ENCODE results near the gene TMEM240. TPM values are rescaled to one million over a fixed set of nuclear protein-coding genes. Genes with fewer than 3 reads are reported as not detected.

TMEM240 gene
- total and polyA plus RNA-seq, 9 of the 15 experiments (the other 6 are each of a cell fraction or from before 2014, with no cell fraction given) = 0.24 to 2.0 (median 0.69) TPM; not detected in 5

DNA sequence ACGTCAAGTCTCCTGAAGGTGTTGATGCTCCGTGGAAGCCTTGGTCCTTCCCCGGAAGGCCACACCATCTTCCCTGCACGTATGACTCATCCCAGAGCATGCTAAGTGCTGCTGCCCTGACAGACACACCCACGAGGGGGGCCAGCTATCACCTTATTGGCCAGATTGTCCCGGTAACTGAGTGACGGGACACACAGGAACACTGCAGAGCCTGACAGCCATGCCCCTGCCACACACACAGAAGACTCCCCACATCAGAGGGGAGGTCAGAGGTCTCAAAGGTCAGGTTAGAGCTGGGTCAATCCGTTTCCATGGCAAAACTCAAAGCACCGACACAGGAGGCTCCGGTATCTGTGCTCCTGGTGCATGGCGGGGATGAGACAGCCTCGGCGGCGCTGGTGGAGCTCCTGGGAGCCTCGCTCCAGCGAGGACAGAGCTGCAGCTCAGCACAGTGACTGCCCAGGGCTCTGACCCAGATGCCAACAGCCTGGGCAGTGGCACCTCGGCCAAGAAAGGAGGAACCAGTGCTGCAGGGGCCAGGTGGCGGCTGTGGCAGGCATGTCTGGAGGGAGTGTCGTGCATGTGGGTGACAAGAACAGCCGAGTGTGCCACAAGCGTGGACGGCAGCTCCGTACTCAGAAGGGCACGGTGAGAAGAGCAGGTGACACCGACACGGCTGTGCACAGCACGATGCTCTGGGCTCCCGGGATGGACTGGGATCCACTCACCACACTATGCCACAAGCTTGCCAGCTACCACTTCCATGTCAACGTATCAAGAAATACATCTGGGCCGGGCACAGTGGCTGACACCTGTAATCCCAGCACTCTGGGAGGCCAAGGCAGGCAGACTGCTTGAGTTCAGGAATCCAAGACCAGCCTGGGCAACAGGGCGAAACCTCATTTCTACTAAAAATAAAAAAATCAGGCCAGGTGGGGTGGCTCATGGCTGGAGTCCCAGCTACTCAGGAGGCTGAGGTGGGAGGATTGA lies 14.8 kb upstream of the TMEM240 start:
- H3K9me3 ChIP-seq (replicated peaks; ENCODE audit: control insufficient read depth, insufficient read depth, low read depth, low read length) = no peaks in the 10 kb centered on the region; the same call in 1 of the 2 replicates
- H3K9ac ChIP-seq (ENCODE audit: insufficient read depth in 1 of 2, low read depth in 2 of 2, low read length in 2 of 2) = peak overlapping the region in 1 of 2 experiments; percentile 46; a peak in 1 of 4 replicates
- FAIRE-seq = peak; percentile 85
- POLR2A ChIA-PET = interaction anchor here (0.5 to 5.0 kb wide), 7 partner anchors 10 to 21 kb away, joined by 3 to 36 read pairs (median 4); no protein-coding TSS in a partner anchor
- no peak overlapping the region for H3K27ac ChIP-seq (ENCODE audit: extremely low read depth, low read depth, low read length)
- H3K4me2 ChIP-seq (ENCODE audit: insufficient read depth, low read length) = no peak overlapping the region
- peaks cover 53% of the 10 kb centered on the region for H3K79me2 ChIP-seq (ENCODE audit: control insufficient read depth, insufficient read depth, low read length)
- peaks cover 62% of the 10 kb centered on the region; the same call in 2 of the 3 replicates for H3K36me3 ChIP-seq (ENCODE audit: control insufficient read depth, insufficient read depth, low read length)
- H2AFZ ChIP-seq (ENCODE audit: low read depth, low read length) = no peak overlapping the region
- no peaks in the 10 kb centered on the region for H3K27me3 ChIP-seq (ENCODE audit: control insufficient read depth in 2 of 2, insufficient read depth in 2 of 2, low read length in 2 of 2)
- 71% methylated on average over 27 of the region's 31 CpGs for WGBS (ENCODE audit: insufficient coverage, low coverage, missing lambda C conversion rate)
- BruUV-seq (replicated peaks) = no TSS peak
- H4K20me1 ChIP-seq (replicated peaks; ENCODE audit: control insufficient read depth, insufficient read depth, low read length) = peaks cover 30% of the 10 kb centered on the region; the same call in 1 of the 2 replicates
- CTCF ChIA-PET (ENCODE audit: low intra/inter-chr PET ratio) = no interaction called here
- no peak overlapping the region for H3K4me3 ChIP-seq
- ATAC-seq = peak; percentile 67
- DNase-seq (ENCODE audit: extremely low read depth in 1 of 4, low spot score in 3 of 4) = peak; percentile 48 to 78 (median 66)
- peaks cover 10% of the 10 kb centered on the region for H3K9me1 ChIP-seq (ENCODE audit: control insufficient read depth, insufficient read depth, low read length)
- H3K4me1 ChIP-seq (replicated peaks in 1 of 2; ENCODE audit: control insufficient read depth in 2 of 2, insufficient read depth in 2 of 2, low read length in 2 of 2) = peaks cover 0 to 38% of the 10 kb centered on the region in 2 experiments; a peak in 3 of 5 replicates
- intact Hi-C loops (cut with micrococcal nuclease) (no loop called here), in situ Hi-C loops (cut with MboI) (no loop called here)
- TF ChIP-seq ILF3 (IDR thresholded peaks at IDR 0.05; ENCODE audit: borderline replicate concordance) = no peak
- TF ChIP-seq, protein P1, sequence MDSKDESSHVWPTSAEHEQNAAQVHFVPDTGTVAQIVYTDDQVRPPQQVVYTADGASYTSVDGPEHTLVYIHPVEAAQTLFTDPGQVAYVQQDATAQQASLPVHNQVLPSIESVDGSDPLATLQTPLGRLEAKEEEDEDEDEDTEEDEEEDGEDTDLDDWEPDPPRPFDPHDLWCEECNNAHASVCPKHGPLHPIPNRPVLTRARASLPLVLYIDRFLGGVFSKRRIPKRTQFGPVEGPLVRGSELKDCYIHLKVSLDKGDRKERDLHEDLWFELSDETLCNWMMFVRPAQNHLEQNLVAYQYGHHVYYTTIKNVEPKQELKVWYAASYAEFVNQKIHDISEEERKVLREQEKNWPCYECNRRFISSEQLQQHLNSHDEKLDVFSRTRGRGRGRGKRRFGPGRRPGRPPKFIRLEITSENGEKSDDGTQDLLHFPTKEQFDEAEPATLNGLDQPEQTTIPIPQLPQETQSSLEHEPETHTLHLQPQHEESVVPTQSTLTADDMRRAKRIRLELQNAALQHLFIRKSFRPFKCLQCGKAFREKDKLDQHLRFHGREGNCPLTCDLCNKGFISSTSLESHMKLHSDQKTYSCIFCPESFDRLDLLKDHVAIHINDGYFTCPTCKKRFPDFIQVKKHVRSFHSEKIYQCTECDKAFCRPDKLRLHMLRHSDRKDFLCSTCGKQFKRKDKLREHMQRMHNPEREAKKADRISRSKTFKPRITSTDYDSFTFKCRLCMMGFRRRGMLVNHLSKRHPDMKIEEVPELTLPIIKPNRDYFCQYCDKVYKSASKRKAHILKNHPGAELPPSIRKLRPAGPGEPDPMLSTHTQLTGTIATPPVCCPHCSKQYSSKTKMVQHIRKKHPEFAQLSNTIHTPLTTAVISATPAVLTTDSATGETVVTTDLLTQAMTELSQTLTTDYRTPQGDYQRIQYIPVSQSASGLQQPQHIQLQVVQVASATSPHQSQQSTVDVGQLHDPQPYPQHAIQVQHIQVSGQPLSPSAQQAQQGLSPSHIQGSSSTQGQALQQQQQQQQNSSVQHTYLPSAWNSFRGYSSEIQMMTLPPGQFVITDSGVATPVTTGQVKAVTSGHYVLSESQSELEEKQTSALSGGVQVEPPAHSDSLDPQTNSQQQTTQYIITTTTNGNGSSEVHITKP (IDR thresholded peaks at IDR 0.05; ENCODE audit: partially characterized antibody) = peak; percentile 13
- no peak for TF ChIP-seq TARDBP (IDR thresholded peaks at IDR 0.05)
- TF ChIP-seq RERE (CRISPR knock-in tag; IDR thresholded peaks at IDR 0.05; ENCODE audit: borderline replicate concordance) = no peak
- no peak for TF ChIP-seq IFI16 (CRISPR knock-in tag; IDR thresholded peaks at IDR 0.05)
- TF ChIP-seq, protein P2, sequence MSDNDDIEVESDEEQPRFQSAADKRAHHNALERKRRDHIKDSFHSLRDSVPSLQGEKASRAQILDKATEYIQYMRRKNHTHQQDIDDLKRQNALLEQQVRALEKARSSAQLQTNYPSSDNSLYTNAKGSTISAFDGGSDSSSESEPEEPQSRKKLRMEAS (CRISPR knock-in tag; IDR thresholded peaks at IDR 0.05) = peak; percentile 55
- TF ChIP-seq EHMT2 (IDR thresholded peaks at IDR 0.05) = no peak
- TF ChIP-seq ZNF224 (CRISPR knock-in tag; IDR thresholded peaks at IDR 0.05) = no peak
- TF ChIP-seq ZNF764 (CRISPR knock-in tag; IDR thresholded peaks at IDR 0.05; ENCODE audit: low read depth) = no peak
- TF ChIP-seq CEBPG (CRISPR knock-in tag; IDR thresholded peaks at IDR 0.05) = no peak
- TF ChIP-seq CEBPG (tag; conservative IDR thresholded peaks at IDR 0.05 in 1 of 2, IDR thresholded peaks at IDR 0.05 in 1 of 2) = no peak
